Sciatic nerve (tissue), 2 donors: ENCODE results near the gene ZNF526. TPM values are rescaled to one million over a fixed set of nuclear protein-coding genes. Genes with fewer than 3 reads are reported as not detected.
A peak's percentile ranks its signal among the peaks of the same experiment; 100 is the strongest.

ENCODE experiments used
- ATAC-seq: fragments of 200-7000 bp; cut with Tn5 transposase; one replicate; pipeline ENCODE4 v1.9.1; 2020; ENCODE audit warnings: mild to moderate bottlenecking, moderate library complexity
- DNase-seq: peaks from one replicate; pipeline ENCODE4 v3.0.0-alpha.2; 2020; ENCODE audit warnings: low spot score
- intact Hi-C: fragments of 100-400 bp; cut with DNase I; formaldehyde crosslinking; loops from one replicate; pipeline ENCODE4 v1.14.2; 2022
- total RNA-seq: library from RNA; stranded (reverse); fragmentation: NEBNext Ultra II Directional; extraction: Animal tissue kit (Norgen Biotek cat#: 25700); gene quantifications from one replicate; pipeline ENCODE4 v1.2.1, GENCODE V29; 2021
- donor health status: DM: no; HTN: no; CAD: no.
- donor health status: DM: no; HTN: no; CAD: no.

Gene ZNF526
- total RNA-seq, 1 donor from 2014 or later = 12.1 TPM

DNA sequence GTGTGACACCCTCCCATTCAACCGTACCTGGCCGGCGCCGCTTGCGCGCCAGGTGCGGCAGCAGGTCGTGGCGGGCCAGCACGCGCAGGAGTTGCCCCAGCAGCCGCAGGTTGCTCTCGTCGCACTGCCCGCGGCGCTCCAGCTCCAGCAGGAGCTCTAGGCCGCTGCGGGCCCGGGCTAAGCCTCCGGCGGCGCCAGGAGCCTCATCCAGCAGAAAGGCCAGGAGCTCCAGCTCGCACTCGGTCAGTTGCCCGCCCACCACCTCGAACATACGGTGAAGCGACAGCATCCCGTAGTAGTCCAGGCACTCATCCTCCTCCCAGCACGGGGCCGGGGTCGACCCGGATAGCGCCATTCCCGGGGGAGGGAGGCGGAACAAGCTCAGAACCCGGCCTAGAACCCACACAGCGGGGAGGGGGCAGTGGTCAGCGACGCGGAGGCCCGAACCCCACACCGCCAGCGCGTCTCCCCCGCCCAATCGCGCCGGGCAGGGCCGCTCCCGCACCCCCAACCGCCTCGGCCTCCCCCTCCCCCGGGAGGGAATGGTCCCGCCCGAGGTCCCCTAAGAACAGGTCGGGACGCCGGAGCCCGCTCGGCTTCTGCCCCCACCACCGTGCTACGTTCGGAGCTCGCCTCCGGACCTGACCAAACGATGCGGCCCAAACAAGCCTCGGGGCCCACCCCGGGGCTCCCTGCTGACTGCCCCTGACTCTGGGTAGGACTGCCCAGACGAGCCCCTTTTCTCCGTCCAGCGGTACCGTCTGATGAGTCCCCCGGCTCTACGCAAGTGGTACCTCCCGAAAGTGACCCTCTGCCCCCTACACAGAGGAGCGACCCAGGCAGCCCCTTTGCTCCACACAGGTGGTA, 3.2 kb upstream of the ZNF526 start:
- intact Hi-C loops = no loop called here
- ATAC-seq = peak; percentile 15
- peak; percentile 76 for DNase-seq

DNA sequence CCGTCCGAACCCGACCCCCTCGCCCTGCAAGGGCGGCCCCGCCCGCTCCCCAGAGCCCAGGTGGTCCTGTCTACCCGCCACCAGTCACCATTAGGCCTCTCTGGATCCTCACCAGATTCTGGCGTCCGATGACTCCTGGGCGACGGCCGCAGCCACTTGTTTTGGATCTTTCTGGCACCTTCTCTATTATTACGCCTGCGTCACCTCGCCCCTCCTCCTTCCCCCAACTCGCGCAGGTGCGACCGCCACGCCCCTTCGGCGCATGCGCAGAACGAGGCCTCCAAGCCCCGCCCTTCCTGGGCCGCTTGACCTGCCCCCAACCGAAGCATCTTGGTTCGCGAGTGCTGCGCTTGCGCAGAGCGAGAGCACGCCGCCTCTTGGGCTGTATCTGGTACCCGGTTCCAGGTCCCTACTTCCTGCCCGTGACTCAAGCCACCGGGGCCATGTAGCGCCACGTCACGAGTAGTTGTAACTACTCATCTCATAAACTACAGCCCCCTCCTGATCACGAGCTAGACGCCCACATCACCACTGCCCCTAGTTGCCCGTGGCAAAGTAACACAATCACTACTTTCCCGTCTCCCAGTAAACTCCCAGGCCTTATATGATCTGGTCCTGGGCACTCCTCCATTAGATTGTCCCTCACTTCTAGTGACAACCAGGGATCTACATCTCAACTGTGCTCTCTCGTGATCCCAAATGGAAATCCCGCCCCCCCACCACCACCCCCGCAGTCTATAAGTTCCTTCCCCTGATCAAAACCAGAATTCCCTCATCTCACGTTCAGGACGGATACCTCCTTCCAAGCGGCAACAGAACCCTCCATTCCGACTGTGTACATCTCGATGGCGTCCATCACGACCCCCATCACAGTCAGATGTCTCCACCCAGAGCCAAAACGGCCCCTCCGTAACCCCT, 2.3 kb upstream of the ZNF526 start, which contains the start of gene DEDD2:
DEDD2 (minus strand) TSS at position 158 of the 918 bp plus-strand sequence. CDS start 670 bp downstream, outside the sequence.
- peak; percentile 99 for DNase-seq
- ATAC-seq = peak; percentile 91
- intact Hi-C loops = no loop called here

GRCh38 chr19:42220751-42221097, 612 bp downstream of the ZNF526 start:
- ATAC-seq = no peak
- intact Hi-C loops = no loop called here
- DNase-seq = no peak

DNA sequence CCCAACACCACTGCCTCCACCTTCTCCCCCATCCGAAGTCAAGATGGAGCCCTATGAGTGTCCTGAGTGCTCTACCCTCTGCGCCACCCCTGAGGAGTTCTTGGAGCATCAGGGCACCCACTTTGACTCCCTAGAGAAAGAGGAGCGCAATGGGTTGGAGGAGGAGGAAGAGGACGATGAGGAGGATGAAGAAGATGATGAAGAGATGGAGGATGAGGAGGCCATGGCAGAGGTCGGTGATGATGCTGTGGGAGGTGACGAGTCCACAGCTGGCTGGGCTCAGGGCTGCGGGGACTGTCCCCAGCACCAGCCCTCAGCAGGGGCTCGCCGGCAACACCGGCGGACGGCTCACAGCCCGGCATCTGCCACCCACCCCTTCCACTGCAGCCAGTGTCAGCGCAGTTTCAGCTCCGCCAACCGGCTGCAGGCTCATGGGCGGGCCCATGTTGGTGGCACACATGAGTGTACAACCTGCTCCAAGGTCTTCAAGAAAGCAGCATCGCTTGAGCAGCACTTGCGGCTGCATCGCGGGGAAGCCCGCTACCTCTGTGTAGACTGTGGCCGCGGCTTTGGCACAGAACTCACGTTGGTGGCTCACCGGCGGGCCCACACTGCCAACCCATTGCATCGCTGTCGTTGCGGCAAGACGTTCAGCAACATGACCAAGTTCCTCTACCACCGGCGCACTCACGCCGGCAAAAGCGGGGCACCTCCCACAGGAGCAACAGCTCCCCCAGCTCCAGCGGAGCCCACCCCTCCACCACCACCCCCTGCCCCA, 5.0 kb downstream of the ZNF526 start:
- ATAC-seq = no peak
- intact Hi-C loops = no loop called here
- DNase-seq = no peak

DNA sequence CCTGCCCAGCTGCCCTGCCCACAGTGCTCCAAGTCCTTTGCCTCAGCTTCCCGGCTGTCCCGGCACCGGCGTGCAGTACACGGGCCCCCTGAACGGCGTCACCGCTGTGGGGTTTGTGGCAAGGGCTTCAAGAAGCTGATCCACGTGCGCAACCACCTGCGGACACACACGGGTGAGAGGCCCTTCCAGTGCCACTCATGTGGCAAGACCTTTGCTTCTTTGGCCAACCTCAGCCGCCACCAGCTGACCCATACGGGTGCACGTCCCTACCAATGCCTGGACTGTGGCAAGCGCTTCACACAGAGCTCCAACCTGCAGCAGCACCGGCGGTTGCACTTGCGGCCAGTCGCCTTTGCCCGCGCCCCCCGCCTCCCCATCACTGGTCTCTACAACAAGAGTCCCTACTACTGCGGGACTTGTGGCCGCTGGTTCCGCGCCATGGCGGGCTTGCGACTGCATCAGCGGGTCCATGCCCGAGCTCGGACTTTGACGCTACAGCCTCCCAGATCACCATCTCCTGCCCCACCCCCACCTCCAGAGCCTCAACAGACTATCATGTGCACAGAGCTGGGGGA, 5.7 kb downstream of the ZNF526 start:
- DNase-seq = no peak
- no peak for ATAC-seq
- intact Hi-C loops = no loop called here

GRCh38 chr19:42226886-42227285, 6.8 kb downstream of the ZNF526 start:
- DNase-seq (no peak), ATAC-seq (no peak)
- intact Hi-C loops = no loop called here

- intact Hi-C loops = no loop called here
- ATAC-seq (no peak), DNase-seq (no peak)
These were observed 8.5 kb downstream of the ZNF526 start for GRCh38 chr19:42228641-42229040.

GRCh38 chr19:42229301-42229854, 9.3 kb downstream of the ZNF526 start:
- intact Hi-C loops = no loop called here
- DNase-seq = no peak
- no peak for ATAC-seq

DNA sequence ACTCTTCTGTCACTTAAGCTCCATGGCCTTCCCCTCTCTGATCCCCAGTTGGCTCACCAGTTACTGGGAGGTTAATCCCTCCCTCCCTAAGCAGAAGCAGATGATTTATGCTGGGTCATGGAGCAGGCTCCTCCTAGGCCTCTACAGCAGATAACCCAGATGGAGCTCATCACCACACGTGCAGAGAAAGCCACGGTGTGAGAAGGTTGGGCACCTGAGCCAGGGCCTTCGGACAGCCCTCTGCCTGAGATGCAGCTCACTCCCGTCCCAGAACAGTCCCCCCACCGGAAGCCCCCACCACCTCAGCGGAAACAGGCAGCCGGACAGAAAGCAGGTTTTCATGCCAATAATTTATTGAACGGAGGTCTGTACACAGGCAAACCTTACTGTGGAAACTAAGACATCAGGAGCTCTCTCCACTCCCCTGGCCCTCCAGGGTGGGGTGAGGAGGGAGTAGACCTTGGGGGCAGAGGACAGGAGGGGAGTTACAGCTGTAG, 9.8 kb downstream of the ZNF526 start:
- intact Hi-C loops = no loop called here
- DNase-seq (no peak), ATAC-seq (peak; percentile 54)

- ATAC-seq = no peak
- intact Hi-C loops = no loop called here
- no peak for DNase-seq
These were observed 10.5 kb downstream of the ZNF526 start for GRCh38 chr19:42230571-42230970.

GRCh38 chr19:42232435-42232834, 12.3 kb downstream of the ZNF526 start:
- DNase-seq (no peak), ATAC-seq (no peak)
- intact Hi-C loops = no loop called here

GRCh38 chr19:42233106-42233505, 13.0 kb downstream of the ZNF526 start:
- intact Hi-C loops = no loop called here
- ATAC-seq (peak; percentile 16), DNase-seq (no peak)

- DNase-seq (no peak), ATAC-seq (no peak)
- intact Hi-C loops = no loop called here
These were observed 13.7 kb downstream of the ZNF526 start for GRCh38 chr19:42233678-42234292.

DNA sequence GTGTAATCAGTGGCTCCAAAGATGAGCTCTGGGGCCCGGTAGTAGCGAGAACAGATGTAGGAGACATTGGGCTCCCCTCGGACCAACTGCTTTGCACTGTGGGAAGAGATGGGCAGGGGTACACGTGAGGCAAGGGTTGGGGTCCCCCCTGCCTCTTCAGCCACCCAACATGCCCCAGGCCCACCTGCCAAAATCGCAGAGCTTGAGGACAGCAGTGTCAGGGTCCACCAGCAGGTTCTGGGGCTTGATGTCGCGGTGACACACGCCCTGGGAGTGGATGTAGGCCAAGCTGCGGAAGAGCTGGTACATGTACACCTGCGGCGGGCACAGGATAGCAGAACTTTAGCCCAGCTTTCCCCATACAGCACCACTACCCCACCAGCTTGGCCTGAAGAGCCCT, 14.3 kb downstream of the ZNF526 start:
- no peak for ATAC-seq
- DNase-seq = no peak
- intact Hi-C loops = no loop called here

GRCh38 chr19:42235181-42235580, 15.1 kb downstream of the ZNF526 start:
- intact Hi-C loops = no loop called here
- DNase-seq (no peak), ATAC-seq (no peak)

- intact Hi-C loops = loop anchor here (10.0 kb wide), 1 partner anchor 55 kb away; no protein-coding TSS in a partner anchor
- ATAC-seq = no peak
- DNase-seq = no peak
These were observed 19.6 kb downstream of the ZNF526 start for GRCh38 chr19:42239544-42240220.

DNA sequence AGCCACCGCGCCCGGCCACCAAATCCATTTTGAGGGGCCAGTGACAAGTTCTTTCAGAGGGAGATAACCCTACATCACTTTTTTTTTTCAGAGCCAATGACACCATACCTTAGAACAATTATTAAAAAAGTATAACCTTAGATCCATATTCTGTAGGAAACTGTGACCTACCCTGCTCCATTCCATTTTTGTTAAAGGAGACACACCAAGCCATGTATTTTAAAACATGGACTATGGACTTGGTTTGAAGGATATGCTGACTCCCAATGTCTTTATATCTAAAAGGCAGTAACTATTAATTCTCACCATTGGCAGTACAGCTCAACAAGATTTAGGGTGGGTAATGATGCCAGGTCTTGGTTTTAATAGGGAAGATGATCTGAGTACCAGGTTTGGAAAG, 21.2 kb downstream of the ZNF526 start:
- ATAC-seq (no peak), DNase-seq (no peak)
- intact Hi-C loops = loop anchor here (10.0 kb wide), 1 partner anchor 54 kb away; no protein-coding TSS in a partner anchor
